ENCODE data around the gene OR51L1.

The OR51L1 gene

GRCh38 chr11:5046754-5047330 lies 52.2 kb downstream of the OR51L1 start:
- DNase-seq (ENCODE audit: low read depth, low spot score): no peak
